Measurements from ENCODE around the gene SMC5. TPM values are rescaled to one million over a fixed set of nuclear protein-coding genes. Genes with fewer than 3 reads are reported as not detected.
"Not testable (repeated sequence)": the region's sequence is repeated elsewhere in the genome, so short reads cannot be mapped to it uniquely, and the experiment has no call there.

SMC5 gene
- total RNA-seq, 1 donor from 2014 or later = 27.4 TPM

- Histone ChIP-seq H3K4me1 (ENCODE audit: insufficient read depth, low read length) (peaks cover 4% of the 10 kb centered on the region), H3K36me3 (ENCODE audit: insufficient read depth, low read length) (peaks cover 22% of the 10 kb centered on the region)
Measured at GRCh38 chr9:70318002-70318401, 59.2 kb downstream of the SMC5 start.

DNA sequence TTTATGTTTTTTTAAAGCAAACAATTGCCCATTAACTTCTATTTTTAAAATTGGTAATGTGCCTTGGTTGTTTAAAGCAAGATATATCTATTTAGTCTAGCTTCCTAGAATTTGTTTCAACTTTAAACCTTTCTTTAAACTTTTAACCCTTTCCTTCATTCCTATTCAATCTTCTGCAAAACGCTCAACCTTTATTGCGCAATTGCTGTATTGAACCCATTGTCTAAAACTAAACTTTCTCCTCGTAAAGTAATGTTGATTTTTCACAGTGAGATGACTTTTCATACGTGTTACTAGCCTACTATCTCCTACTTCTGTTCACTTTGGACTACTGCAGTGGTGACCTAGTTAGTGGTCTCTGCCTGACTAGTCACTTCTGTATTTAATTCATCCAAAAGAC, 63.3 kb downstream of the SMC5 start:
- no peak overlapping the region for H3K4me2 ChIP-seq (ENCODE audit: low read length)

More at GRCh38 chr9:70318002-70318401, 59.2 kb downstream of the SMC5 start:
- H3K36me3 Mint-ChIP-seq (ENCODE audit: low read depth, unreplicated experiment) = peaks cover 11% of the 10 kb centered on the region
- no peak overlapping the region for H3K4me3 Mint-ChIP-seq (ENCODE audit: unreplicated experiment)
- H3K9me3 ChIP-seq (ENCODE audit: insufficient read depth, low read depth, low read length) = no peaks in the 10 kb centered on the region
- no peak for FAIRE-seq
- no peak overlapping the region for H2AFZ ChIP-seq (ENCODE audit: low read depth, low read length)
- no peak overlapping the region for H3K4me3 ChIP-seq (ENCODE audit: insufficient read depth, low read depth, low read length)
- no peaks in the 10 kb centered on the region for H3K27me3 ChIP-seq (ENCODE audit: insufficient read depth, low read length)
- H3K9ac ChIP-seq (ENCODE audit: low read length) = no peak overlapping the region
- H4K20me1 ChIP-seq (ENCODE audit: insufficient read depth, low read length) = no peaks in the 10 kb centered on the region
- DNase-seq (ENCODE audit: low read depth) = no peak
- peak overlapping the region; percentile 26 for H3K27ac Mint-ChIP-seq (ENCODE audit: unreplicated experiment)
- peaks cover 10% of the 10 kb centered on the region for H3K4me1 Mint-ChIP-seq (ENCODE audit: low read depth, unreplicated experiment)
- no peak overlapping the region for H3K4me2 ChIP-seq (ENCODE audit: low read length)
- TF ChIP-seq, protein P1, sequence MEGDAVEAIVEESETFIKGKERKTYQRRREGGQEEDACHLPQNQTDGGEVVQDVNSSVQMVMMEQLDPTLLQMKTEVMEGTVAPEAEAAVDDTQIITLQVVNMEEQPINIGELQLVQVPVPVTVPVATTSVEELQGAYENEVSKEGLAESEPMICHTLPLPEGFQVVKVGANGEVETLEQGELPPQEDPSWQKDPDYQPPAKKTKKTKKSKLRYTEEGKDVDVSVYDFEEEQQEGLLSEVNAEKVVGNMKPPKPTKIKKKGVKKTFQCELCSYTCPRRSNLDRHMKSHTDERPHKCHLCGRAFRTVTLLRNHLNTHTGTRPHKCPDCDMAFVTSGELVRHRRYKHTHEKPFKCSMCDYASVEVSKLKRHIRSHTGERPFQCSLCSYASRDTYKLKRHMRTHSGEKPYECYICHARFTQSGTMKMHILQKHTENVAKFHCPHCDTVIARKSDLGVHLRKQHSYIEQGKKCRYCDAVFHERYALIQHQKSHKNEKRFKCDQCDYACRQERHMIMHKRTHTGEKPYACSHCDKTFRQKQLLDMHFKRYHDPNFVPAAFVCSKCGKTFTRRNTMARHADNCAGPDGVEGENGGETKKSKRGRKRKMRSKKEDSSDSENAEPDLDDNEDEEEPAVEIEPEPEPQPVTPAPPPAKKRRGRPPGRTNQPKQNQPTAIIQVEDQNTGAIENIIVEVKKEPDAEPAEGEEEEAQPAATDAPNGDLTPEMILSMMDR (IDR thresholded peaks at IDR 0.05; ENCODE audit: insufficient read depth, low read depth, low read length) = no peak
- TF ChIP-seq EZH2 (IDR thresholded peaks at IDR 0.05; ENCODE audit: insufficient read depth, low read length) = no peak
- no peaks in the 10 kb centered on the region for H3K9me3 Mint-ChIP-seq (ENCODE audit: unreplicated experiment)
- H3K27ac ChIP-seq (ENCODE audit: low read depth, low read length) = no peak overlapping the region
- H3K79me2 ChIP-seq (ENCODE audit: insufficient read depth, low read length) = peaks cover 3% of the 10 kb centered on the region
- H3K27me3 Mint-ChIP-seq (ENCODE audit: low read depth, unreplicated experiment) = no peaks in the 10 kb centered on the region

DNA sequence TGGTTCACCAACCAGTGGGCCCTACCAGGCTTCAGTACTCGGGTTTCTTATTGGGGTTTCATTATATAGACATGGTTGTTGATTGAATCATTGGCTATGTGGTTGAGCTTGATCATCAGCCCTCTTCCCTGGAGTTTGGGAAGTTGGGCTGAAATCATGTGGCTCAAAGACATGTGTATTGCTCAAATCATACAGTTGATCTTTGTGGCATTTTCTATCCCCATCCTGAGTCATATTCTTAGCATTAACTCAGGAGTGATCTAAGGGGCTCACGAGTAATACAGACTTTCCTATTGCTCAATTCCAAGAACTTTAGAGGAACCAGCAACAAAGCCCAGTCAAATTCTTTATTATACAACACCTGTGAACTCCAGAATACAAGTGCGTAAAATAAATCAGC, 66.2 kb downstream of the SMC5 start:
- no peak overlapping the region for H3K27ac ChIP-seq (ENCODE audit: low read depth, low read length)
- H4K20me1 ChIP-seq (ENCODE audit: insufficient read depth, low read length) = no peaks in the 10 kb centered on the region
- peaks cover 3% of the 10 kb centered on the region for H3K9me3 Mint-ChIP-seq (ENCODE audit: unreplicated experiment)
- H3K27me3 Mint-ChIP-seq (ENCODE audit: low read depth, unreplicated experiment) = no peaks in the 10 kb centered on the region
- no peaks in the 10 kb centered on the region for H3K79me2 ChIP-seq (ENCODE audit: insufficient read depth, low read length)
- peak; percentile 67 for FAIRE-seq
- no peak overlapping the region for H2AFZ ChIP-seq (ENCODE audit: low read depth, low read length)
- H3K27me3 ChIP-seq (ENCODE audit: insufficient read depth, low read length) = no peaks in the 10 kb centered on the region
- peaks cover 29% of the 10 kb centered on the region for H3K36me3 Mint-ChIP-seq (ENCODE audit: low read depth, unreplicated experiment)
- H3K4me1 ChIP-seq (ENCODE audit: insufficient read depth, low read length) = no peaks in the 10 kb centered on the region
- H3K4me3 ChIP-seq (ENCODE audit: insufficient read depth, low read depth, low read length) = no peak overlapping the region
- H3K4me2 ChIP-seq (ENCODE audit: low read length) = no peak overlapping the region
- H3K27ac Mint-ChIP-seq (ENCODE audit: unreplicated experiment) = peak overlapping the region; percentile 63
- H3K36me3 ChIP-seq (ENCODE audit: insufficient read depth, low read length) = peaks cover 42% of the 10 kb centered on the region
- H3K4me3 Mint-ChIP-seq (ENCODE audit: unreplicated experiment) = no peak overlapping the region
- H3K9me3 ChIP-seq (ENCODE audit: insufficient read depth, low read depth, low read length) = no peaks in the 10 kb centered on the region
- TF ChIP-seq, protein P1 (IDR thresholded peaks at IDR 0.05; ENCODE audit: insufficient read depth, low read depth, low read length) = no peak
- no peak for TF ChIP-seq EZH2 (IDR thresholded peaks at IDR 0.05; ENCODE audit: insufficient read depth, low read length)
- peaks cover 6% of the 10 kb centered on the region for H3K4me1 Mint-ChIP-seq (ENCODE audit: low read depth, unreplicated experiment)
- DNase-seq (ENCODE audit: low read depth) = peak; percentile 19
- H3K9ac ChIP-seq (ENCODE audit: low read length) = no peak overlapping the region

More for the DNA sequence above, 63.3 kb downstream of the SMC5 start:
- no peaks in the 10 kb centered on the region for H3K79me2 ChIP-seq (ENCODE audit: insufficient read depth, low read length)
- H3K9me3 ChIP-seq (ENCODE audit: insufficient read depth, low read depth, low read length) = no peaks in the 10 kb centered on the region
- Mint-ChIP-seq H3K27me3 (ENCODE audit: low read depth, unreplicated experiment) (no peaks in the 10 kb centered on the region), H3K27ac (ENCODE audit: unreplicated experiment) (no peak overlapping the region), H3K36me3 (ENCODE audit: low read depth, unreplicated experiment) (peaks cover 11% of the 10 kb centered on the region), H3K4me3 (ENCODE audit: unreplicated experiment) (no peak overlapping the region), H3K9me3 (ENCODE audit: unreplicated experiment) (no peaks in the 10 kb centered on the region), H3K4me1 (ENCODE audit: low read depth, unreplicated experiment) (peaks cover 6% of the 10 kb centered on the region)
- TF ChIP-seq, protein P1 (IDR thresholded peaks at IDR 0.05; ENCODE audit: insufficient read depth, low read depth, low read length) = no peak
- no peak for TF ChIP-seq EZH2 (IDR thresholded peaks at IDR 0.05; ENCODE audit: insufficient read depth, low read length)
- no peaks in the 10 kb centered on the region for H4K20me1 ChIP-seq (ENCODE audit: insufficient read depth, low read length)
- no peak overlapping the region for H3K27ac ChIP-seq (ENCODE audit: low read depth, low read length)
- H3K9ac ChIP-seq (ENCODE audit: low read length) = no peak overlapping the region
- FAIRE-seq = no peak
- no peak for DNase-seq (ENCODE audit: low read depth)
- H3K4me1 ChIP-seq (ENCODE audit: insufficient read depth, low read length) = no peaks in the 10 kb centered on the region
- H3K27me3 ChIP-seq (ENCODE audit: insufficient read depth, low read length) = no peaks in the 10 kb centered on the region
- no peak overlapping the region for H2AFZ ChIP-seq (ENCODE audit: low read depth, low read length)
- no peak overlapping the region for H3K4me3 ChIP-seq (ENCODE audit: insufficient read depth, low read depth, low read length)
- H3K36me3 ChIP-seq (ENCODE audit: insufficient read depth, low read length) = peaks cover 41% of the 10 kb centered on the region

DNA sequence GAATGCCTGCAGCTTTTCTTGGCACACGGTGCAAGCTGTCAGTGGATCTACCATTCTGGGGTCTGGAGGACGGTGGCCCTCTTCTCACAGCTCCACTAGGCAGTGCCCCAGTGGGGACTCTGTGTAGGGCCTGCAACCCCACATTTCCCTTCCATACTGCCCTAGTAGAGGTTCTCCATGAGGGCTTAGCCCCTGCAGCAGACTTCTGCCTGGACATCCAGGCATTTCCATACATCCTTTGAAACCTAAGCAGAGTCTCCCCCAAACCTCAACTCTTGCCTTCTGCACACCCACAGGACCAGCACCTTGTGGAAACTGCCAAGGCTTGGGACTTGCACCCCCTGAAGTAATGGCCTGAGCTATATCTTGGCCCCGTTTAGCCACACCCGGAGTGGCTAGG, 69.8 kb downstream of the SMC5 start:
- H3K4me1 ChIP-seq (ENCODE audit: insufficient read depth, low read length); H3K27ac Mint-ChIP-seq (ENCODE audit: unreplicated experiment); H3K4me3 ChIP-seq (ENCODE audit: insufficient read depth, low read depth, low read length); H2AFZ ChIP-seq (ENCODE audit: low read depth, low read length); H3K27me3 ChIP-seq (ENCODE audit: insufficient read depth, low read length); H3K4me2 ChIP-seq (ENCODE audit: low read length); H3K4me3 Mint-ChIP-seq (ENCODE audit: unreplicated experiment); H4K20me1 ChIP-seq (ENCODE audit: insufficient read depth, low read length); H3K9ac ChIP-seq (ENCODE audit: low read length); H3K9me3 ChIP-seq (ENCODE audit: insufficient read depth, low read depth, low read length); DNase-seq (ENCODE audit: low read depth); FAIRE-seq; H3K4me1 Mint-ChIP-seq (ENCODE audit: low read depth, unreplicated experiment); H3K79me2 ChIP-seq (ENCODE audit: insufficient read depth, low read length); H3K9me3 Mint-ChIP-seq (ENCODE audit: unreplicated experiment); H3K27me3 Mint-ChIP-seq (ENCODE audit: low read depth, unreplicated experiment); H3K27ac ChIP-seq (ENCODE audit: low read depth, low read length): not testable (repeated sequence)
- peaks cover 24% of the 10 kb centered on the region for H3K36me3 Mint-ChIP-seq (ENCODE audit: low read depth, unreplicated experiment)
- H3K36me3 ChIP-seq (ENCODE audit: insufficient read depth, low read length) = peaks cover 36% of the 10 kb centered on the region
